ENCODE data around the gene PPWD1.
"Not testable (repeated sequence)": the region's sequence is repeated elsewhere in the genome, so short reads cannot be mapped to it uniquely, and the experiment has no call there.

PPWD1 gene

GRCh38 chr5:65566505-65566904, 3.4 kb downstream of the PPWD1 start:
- TF ChIP-seq, protein P1, sequence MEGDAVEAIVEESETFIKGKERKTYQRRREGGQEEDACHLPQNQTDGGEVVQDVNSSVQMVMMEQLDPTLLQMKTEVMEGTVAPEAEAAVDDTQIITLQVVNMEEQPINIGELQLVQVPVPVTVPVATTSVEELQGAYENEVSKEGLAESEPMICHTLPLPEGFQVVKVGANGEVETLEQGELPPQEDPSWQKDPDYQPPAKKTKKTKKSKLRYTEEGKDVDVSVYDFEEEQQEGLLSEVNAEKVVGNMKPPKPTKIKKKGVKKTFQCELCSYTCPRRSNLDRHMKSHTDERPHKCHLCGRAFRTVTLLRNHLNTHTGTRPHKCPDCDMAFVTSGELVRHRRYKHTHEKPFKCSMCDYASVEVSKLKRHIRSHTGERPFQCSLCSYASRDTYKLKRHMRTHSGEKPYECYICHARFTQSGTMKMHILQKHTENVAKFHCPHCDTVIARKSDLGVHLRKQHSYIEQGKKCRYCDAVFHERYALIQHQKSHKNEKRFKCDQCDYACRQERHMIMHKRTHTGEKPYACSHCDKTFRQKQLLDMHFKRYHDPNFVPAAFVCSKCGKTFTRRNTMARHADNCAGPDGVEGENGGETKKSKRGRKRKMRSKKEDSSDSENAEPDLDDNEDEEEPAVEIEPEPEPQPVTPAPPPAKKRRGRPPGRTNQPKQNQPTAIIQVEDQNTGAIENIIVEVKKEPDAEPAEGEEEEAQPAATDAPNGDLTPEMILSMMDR (IDR thresholded peaks at IDR 0.05; ENCODE audit: extremely low read depth, insufficient read depth, missing control alignments): no peak
- in situ Hi-C loops (cut with MboI; ENCODE audit: low pct_unique_long_range_greater_than_20kb, low sequenced_read_pairs, unreplicated experiment): no loop called here
- no peak for DNase-seq (ENCODE audit: low spot score)

DNA sequence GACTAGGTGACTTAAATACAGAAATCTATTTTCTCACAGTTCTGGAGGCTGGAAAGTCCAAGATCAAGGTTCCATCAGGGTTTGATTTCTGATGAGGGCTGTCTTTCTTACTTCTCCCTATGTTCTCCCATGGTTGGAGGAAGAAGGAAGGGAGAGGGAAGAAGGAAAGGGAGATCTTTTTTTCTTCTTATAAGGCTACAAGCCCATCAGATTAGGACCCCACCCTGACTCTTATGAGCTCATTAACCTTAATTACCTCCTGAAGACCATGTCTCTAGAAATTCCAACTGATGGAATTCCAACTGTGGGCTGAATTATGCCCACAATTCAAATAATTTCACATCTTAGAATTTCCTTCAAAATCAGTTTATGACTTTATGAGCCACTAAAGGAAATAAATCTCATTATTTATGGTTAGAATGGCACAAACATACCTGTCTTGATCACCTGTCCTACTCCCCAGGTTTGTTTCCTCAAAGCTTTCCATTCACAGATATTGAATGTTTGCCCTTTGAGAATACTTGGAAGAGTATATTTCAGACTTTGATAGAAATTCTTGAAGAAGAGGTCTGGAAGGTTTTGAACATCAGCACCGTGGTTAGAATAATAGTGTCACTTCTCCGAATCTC, 7.6 kb downstream of the PPWD1 start:
- TF ChIP-seq, protein P1 (IDR thresholded peaks at IDR 0.05; ENCODE audit: extremely low read depth, insufficient read depth, missing control alignments): no peak
- no peak for DNase-seq (ENCODE audit: low spot score)
- in situ Hi-C loops (cut with MboI; ENCODE audit: low pct_unique_long_range_greater_than_20kb, low sequenced_read_pairs, unreplicated experiment): no loop called here

DNA sequence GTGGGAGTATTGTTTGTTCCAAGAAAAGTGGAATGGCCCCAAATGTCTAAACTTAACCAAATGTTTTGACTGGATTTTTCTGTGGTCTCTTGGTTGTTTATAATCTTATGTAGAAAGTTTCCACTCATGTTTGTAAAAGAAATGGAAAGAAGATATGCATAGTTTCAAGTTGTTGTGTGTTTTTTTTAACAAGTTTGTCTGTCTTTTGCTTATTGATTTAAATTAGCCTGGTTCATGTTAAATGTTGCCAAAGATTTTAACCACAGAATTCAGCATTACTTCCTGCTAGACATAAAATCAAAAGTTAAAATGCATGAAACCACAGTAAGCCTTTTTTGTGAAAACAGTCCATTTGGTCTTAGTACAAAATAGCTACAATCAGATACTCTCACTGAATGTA, 14.0 kb downstream of the PPWD1 start:
- in situ Hi-C loops (cut with MboI; ENCODE audit: low pct_unique_long_range_greater_than_20kb, low sequenced_read_pairs, unreplicated experiment): no loop called here
- TF ChIP-seq, protein P1 (IDR thresholded peaks at IDR 0.05; ENCODE audit: extremely low read depth, insufficient read depth, missing control alignments): no peak
- no peak for DNase-seq (ENCODE audit: low spot score)

GRCh38 chr5:65588694-65589093, 25.6 kb downstream of the PPWD1 start:
- in situ Hi-C loops (cut with MboI; ENCODE audit: low pct_unique_long_range_greater_than_20kb, low sequenced_read_pairs, unreplicated experiment): no loop called here
- DNase-seq (ENCODE audit: low spot score): no peak
- TF ChIP-seq, protein P1 (IDR thresholded peaks at IDR 0.05; ENCODE audit: extremely low read depth, insufficient read depth, missing control alignments): no peak

GRCh38 chr5:65601761-65602160, 38.7 kb downstream of the PPWD1 start:
- in situ Hi-C loops (cut with MboI; ENCODE audit: low pct_unique_long_range_greater_than_20kb, low sequenced_read_pairs, unreplicated experiment); DNase-seq (ENCODE audit: low spot score): not testable (repeated sequence)

GRCh38 chr5:65611524-65611923, 48.4 kb downstream of the PPWD1 start:
- TF ChIP-seq, protein P1 (IDR thresholded peaks at IDR 0.05; ENCODE audit: extremely low read depth, insufficient read depth, missing control alignments): no peak
- no peak for DNase-seq (ENCODE audit: low spot score)
- in situ Hi-C loops (cut with MboI; ENCODE audit: low pct_unique_long_range_greater_than_20kb, low sequenced_read_pairs, unreplicated experiment): no loop called here

- TF ChIP-seq, protein P1 (IDR thresholded peaks at IDR 0.05; ENCODE audit: extremely low read depth, insufficient read depth, missing control alignments): no peak
- no peak for DNase-seq (ENCODE audit: low spot score)
- in situ Hi-C loops (cut with MboI; ENCODE audit: low pct_unique_long_range_greater_than_20kb, low sequenced_read_pairs, unreplicated experiment): no loop called here
These were observed 49.3 kb downstream of the PPWD1 start for GRCh38 chr5:65612298-65612907.
